Esophagus muscularis mucosa (tissue), 4 donors: ENCODE data around the gene PHF19.
A peak's percentile ranks its signal among the peaks of the same experiment; 100 is the strongest.

Source experiments
- CTCF ChIP-seq, 3 experiments: fragments of 200-600 bp in 2 of 3; fragments of 450-650 bp in 1 of 3; sonication (generic) in 2 of 3; IDR thresholded peaks; one replicate each; pipeline ENCODE4 v1.5.1; 2017 to 2019; ENCODE audit warnings: antibody characterized with exemption in 3 of 3, mild to moderate bottlenecking in 2 of 3, moderate library complexity in 1 of 3
- EP300 ChIP-seq: sonication (generic); formaldehyde crosslinking; IDR thresholded peaks from one replicate; pipeline ENCODE4 v1.6.1; 2017; ENCODE audit warnings: antibody characterized with exemption
- POLR2AphosphoS5 ChIP-seq, 2 donors: sonication (generic); formaldehyde crosslinking; IDR thresholded peaks; one replicate each; pipeline ENCODE4 v1.6.1; 2017; ENCODE audit warnings: antibody characterized with exemption in 2 of 2

- TF ChIP-seq CTCF (IDR thresholded peaks at IDR 0.05) (no peak), EP300 (no peak), POLR2AphosphoS5 (IDR thresholded peaks at IDR 0.05) (peak in 1 of 2 donors; percentile 47)
These were observed 42.2 kb upstream of the PHF19 start for GRCh38 chr9:120918931-120919842.
